GM12892 (cell line): ENCODE data around the gene KIF16B.

ENCODE experiments used
- POLR2A ChIP-seq: IDR thresholded peaks from 2 replicates; pipeline ENCODE4 v1.6.1; 2011; ENCODE audit warnings: low read depth, low read length, control low read depth
- TAF1 ChIP-seq: IDR thresholded peaks from 2 replicates; pipeline ENCODE4 v1.6.1; 2011; ENCODE audit warnings: low read depth, mild to moderate bottlenecking, control low read depth, low read length, borderline replicate concordance

DNA sequence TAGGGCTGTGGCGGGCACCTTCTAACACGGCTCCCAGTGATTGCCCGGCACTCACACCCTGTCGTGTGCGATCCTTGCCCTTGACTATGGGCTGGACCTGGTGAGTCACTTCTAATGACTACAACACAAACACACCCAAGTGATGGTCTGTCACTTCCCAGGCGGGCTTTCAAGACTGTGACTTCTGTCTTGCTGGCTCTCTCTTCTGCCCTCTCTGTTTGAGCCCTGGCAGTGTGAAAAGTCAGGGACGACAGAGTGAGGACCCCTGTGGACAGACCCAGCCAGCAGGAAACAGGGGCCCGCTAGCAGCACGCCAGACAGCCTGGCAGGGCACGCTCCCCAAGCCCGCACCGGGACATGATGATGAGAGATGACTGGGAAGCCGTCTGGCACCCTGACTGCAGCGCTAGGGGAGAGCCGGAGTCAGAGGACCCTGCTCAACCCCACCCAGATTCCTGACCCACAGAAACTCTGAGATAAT lies 43.0 kb downstream of the KIF16B start:
- TF ChIP-seq POLR2A (no peak), TAF1 (no peak)
